Right kidney (tissue), 1 donor: Measurements from ENCODE around the gene PHC2.

ENCODE experiments used
- DNase-seq: peaks from one replicate; pipeline ENCODE4 v3.0.0-alpha.2; 2016

The PHC2 gene

DNA sequence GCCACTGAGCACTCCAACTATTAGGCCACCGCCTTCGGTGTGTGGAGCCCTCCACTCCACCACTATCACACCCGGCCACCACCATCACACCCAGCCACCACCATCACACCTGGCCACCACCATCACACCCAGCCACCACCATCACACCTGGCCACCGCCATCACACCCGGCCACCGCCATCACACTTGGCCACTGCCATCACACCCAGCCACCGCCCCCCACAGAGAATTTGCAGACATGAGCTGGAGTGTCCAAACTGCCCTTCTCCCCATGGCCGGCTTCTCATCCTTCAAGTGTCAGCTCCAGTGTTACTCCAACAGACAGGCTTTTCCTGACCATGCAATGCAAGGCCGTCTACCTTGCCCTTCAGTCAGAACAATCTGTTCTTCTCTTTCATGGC, 59.6 kb downstream of the PHC2 start:
- no peak for DNase-seq

DNA sequence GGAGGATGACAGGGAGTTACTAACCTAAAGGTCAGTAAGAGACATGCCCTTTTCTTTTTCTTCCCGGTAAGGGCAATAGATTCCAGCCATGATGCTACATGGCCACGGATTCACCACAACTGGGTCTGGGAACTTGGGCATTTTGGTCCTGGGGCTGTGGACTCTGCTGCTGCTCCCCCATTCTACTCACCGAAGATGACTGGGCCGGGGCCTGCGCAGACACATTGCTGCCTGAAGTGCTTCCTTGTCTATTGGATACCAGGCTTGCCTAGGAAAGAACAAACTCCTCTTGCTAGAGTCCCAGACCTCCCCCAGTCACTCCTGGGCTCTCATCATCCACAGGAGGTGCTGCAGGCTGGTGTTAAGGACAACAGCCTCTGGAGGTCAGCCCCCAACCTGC, 60.1 kb downstream of the PHC2 start:
- no peak for DNase-seq

DNA sequence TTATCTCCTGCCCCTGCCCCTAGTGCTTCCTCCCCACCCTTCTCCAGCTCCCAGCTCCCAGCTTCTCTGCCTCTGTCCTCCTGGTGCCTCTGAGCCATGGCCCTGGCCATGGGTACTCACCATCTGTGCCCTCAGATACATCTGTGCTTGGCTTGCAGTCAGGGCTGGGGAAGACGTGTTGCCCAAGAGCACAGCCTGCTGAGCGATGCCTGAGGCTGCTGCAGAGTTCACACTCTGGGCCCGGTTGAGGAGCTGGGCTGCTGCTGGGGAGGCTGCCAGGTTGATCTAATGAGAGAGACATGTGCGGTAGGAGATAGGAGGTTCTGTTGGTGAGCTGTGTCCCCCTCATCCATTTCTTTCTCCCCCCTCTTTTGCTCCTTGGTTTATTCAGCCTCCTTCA, 60.6 kb downstream of the PHC2 start:
- DNase-seq = no peak

- DNase-seq = no peak
Observed at GRCh38 chr1:33369764-33370163, 61.1 kb downstream of the PHC2 start.

DNA sequence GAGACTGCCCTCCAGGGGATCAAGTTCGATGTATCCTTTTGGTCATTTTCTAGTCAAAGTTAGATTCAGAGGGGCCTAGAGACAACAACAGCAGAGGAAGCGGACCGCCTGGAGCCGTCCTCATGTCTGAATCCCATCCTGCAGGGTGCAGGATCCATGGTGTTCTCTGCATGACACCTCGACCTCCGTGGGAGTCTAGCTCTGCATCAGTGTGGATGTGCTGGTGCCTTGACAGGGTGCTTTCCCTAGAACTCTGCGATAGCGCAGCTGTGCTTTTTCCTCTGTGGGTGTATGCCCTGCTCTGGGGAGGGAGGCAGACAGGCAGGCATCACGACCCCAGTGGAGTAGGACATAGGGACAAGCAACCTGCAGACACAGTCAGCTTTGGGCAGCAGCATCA, 61.8 kb downstream of the PHC2 start:
- DNase-seq = no peak

DNA sequence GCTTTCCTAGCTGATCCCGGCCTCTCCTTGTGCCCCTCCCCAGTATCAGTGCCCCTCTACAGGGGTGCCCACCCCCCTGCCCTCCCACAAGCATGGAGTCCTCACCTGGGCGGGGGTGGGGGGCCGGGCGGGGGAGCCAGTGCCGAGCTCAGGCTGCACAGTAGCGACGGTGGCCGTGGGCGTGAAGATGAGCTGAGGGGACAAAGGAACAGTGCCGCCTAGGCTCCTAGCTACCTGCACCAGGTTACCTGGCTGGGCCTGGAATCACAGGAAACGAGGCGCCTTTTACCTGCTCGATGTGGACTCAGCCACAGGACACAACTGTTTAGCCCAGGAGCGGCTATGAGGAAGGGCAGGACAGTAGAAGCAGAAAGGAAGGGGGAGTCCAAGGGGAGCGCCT, 62.5 kb downstream of the PHC2 start:
- DNase-seq = no peak

DNA sequence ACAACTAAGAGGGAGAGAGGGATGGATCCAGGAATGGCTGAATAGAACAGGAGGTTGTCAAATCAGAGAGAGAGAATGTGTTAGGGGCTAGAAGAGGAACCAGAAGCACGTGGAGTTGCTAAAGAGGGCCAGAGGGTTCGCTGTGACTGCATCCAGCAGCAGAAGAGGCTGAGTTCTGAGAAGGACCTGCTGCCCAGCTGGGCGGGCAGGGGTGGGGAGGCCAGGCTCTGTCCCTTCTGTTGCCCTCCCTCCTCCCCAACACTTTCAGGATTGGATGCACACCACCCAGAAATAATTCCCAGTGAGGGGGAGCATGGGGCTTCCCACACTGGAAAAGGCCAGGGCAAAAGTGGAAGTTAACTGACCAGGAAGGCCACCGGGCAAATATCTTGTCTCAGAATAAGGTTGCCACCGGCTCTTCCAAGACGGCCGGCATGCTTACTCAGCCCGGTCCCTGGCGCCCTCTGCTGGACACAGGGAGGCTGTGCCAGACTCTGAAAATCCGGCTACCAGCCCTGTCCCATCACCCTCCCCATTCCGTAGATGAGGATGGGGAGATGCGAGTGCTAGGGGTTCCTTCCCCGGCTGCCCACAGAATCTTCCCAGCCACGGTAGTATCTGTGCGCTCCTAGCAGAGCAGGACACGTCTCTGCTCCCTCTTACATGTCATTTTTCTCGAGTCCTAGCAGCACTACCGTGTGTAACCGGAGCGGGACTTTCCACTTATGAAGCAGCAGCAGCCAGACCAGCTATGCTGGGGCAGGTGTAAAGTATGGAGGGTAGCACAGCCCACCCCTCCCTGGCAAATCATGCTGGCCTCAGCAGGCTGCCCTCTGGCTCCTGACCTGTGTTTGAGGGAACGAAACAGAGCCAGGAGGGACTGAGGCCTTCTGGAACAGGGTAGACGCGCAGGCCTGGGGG, 63.1 kb downstream of the PHC2 start:
- peak; percentile 72 for DNase-seq

DNA sequence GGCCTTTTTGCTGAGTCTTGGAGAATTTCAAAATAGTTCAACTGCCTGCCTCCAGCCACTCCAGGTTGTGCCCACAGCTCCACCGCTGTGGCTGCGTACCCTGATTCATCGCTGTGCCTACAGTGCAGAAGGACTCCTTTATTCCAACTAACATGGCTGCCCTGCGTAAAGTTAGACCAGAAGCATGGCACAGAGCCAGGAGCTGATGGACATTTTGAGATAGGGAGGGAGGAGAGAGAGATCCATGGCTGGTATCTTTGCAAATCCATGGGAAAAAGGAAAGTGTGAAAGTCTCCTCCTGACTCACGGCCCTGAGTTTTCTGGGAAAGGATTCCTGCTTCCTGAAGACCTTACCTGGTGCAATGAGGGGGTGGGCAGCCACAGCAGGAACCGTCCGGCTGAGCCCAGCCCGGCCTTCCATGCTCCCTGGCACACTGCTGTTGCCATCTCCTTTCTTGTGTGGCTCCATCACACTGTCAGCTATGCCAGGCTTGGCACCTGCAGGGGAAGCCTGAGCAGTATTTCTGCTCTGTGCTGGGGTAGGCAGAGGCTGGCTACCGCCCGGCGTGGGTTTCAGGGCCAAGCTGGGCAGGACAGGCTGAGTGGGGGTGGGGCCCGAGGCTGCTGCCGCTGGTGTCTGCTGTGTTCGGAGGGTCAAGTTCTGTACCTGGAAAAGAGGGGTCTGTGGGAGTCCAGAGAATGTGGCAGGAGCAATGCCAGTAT, 64.0 kb downstream of the PHC2 start:
- DNase-seq = no peak

GRCh38 chr1:33365560-33365997, 65.3 kb downstream of the PHC2 start:
- DNase-seq = no peak

DNA sequence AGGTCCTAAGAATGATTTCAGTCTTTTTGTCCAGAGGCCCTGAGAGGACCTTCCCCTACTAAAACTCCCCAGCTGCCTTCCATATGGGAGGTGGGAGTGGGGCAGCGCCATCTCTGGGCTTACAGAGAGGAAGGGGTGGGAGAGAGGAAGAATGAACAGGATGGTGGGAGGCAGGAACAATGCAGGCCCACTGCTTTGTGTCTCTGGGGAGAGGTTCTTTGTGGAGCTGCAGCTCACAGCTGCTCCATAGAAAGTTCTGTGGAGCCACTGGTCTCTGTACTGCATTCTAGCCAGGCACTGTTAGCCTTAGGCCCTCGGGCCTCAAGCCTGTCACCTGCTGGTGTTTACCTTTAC, 66.4 kb downstream of the PHC2 start:
- DNase-seq = no peak

GRCh38 chr1:33363470-33363861, 67.4 kb downstream of the PHC2 start:
- peak; percentile 73 for DNase-seq

DNA sequence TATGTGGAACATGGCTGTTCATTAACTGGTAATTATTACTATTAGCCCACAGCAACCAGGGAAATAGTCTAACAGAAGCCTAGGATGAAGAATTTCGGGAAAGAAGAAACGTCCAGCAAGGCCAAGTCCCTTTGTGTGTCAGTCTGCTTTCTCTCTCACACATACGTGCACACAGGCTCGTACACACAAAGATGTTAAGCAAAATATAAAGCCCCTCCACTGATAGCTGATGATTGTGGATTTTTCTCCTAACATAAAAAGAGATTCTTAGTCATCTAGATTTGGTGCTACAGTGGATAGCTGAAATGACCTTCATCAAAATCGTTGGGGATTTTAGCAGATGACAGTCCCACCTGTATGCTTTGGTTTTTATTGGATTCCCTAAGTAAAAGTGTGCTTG, 67.9 kb downstream of the PHC2 start:
- DNase-seq = no peak

DNA sequence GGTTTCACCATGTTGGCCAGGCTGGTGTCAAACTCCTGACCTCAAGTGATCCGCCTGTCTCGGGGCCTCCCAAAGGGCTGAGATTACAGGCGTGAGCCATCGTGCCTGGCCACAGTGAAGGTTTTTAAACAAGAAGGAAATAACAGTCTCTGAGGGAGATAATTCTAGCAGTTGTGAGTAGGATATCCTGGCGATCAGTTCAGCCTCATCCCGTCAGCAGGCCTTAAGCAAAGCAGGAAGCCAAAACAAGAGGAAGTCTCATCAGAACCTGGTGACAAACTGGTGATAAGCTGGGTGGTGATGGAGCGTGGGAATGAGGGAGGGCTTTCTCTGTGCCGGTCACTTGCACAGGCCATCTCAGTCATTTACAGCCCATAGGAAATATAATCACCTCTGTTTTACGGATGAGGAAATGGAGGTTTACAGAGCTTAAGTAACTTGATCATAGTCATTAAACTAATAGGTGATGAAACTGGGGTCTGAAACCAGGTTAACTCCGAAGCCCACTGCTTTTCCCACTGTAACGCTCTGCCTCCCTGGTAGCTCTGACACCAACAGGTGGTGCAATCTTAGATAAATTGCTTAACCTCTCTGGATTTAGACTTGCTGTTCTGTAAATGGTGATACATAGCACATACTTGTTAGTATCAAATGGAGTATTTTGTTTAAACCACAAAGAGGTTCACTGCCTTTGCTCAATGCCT, 69.2 kb downstream of the PHC2 start:
- no peak for DNase-seq

DNA sequence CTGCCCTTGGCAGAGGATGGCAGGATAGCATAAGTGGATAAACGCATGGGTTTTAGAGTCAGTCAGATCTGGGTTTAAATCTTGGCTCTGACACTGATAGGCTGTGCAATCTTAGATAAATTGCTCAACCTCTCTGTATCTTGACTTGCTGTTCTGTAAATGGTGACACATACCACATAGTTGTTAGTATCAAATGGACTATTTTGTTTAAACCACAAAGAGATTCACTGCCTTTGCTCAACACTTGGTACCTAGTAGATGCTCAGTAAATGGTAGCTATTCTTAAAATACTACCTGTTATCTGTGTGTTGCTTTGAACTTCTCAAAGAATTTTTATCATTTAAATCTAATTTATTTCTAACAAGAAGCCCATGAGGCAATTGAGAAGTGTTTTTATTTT, 70.5 kb downstream of the PHC2 start:
- no peak for DNase-seq

GRCh38 chr1:33359931-33360330, 71.0 kb downstream of the PHC2 start:
- DNase-seq = no peak

DNA sequence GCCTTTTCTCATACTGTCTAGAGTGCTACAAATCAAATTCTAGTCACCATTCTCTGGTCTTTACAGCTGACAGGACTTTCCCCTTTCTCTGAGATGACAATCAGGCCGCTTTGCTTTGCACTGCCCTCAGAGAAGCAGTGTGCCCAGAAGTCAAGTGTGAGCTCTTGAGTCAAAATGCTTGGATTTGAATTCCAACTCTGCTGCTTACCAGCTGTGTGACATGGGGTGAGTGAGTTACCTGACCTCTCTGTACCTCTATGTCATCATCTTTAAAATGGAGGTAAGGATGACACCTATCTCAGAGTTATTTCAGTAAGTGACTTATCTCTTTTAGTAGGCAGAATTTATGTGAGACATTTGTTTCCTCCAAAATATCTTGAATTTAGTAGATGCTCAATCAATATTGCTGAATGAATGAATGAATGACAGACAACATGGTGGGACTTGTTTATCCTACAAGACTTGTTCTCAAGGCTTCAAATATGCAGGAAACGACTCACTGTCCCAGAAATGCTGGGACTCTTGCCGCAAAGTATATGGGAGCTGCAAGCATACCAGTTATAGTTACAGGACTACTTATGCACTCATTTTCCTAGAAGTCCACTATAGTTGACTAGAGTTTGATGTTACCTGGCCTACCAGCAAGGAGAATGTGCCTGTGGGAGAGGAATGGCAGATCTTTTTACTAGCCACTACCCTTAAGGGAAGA, 71.9 kb downstream of the PHC2 start:
- no peak for DNase-seq

- no peak for DNase-seq
Observed at GRCh38 chr1:33358114-33358794, 72.6 kb downstream of the PHC2 start.

- no peak for DNase-seq
Observed at GRCh38 chr1:33357099-33357498, 73.8 kb downstream of the PHC2 start.

DNA sequence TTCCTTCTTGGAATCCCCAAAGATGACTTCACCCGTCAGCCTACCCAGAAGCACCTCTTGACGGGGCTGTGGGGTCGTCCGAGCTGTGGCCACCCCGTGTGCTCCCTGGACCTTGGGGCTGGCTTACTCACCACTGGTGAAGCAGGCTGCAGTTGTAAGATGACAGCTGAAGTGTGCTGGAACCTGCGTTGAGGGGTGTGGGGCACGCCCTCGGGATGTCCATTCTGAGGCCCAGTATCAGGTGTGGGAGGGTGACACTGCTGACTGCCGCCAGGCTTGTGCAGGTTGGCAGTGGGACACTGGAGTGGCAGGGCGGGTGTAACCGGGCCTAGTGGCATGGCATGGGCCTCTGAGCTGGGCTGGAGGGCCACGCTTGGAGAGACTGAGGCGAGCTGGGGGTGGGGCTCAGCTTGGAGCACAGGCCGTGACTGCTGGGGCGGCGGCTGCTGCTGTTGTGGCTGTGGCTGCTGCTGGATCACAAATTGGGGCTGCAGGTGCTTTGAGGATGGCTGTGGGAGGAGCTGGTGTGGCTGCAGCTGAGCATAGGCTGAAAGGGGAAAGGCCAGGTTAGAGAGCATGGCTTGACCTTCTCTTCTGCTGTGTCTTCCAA, 76.1 kb downstream of the PHC2 start:
- DNase-seq = no peak

GRCh38 chr1:33353531-33353930, 77.4 kb downstream of the PHC2 start:
- DNase-seq = no peak

DNA sequence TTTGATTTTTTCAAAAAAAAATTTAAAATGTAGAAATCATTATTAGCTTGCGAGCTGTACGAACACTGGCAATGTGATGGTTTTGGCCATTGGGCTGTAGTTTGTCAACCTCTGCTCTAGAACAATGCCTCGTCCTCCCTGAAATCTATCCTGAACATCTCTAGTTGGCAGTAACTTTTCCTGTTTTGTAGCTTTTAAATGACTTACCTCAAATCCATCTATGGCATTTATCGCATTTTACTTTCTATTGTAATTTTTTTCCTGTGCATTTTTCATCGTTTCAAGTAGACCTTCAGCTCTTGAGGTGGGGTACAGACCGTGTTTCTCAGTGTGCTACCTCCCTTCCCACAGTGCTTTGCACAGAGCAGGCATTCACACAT, 79.6 kb downstream of the PHC2 start:
- DNase-seq = no peak
